Measurements from ENCODE around the gene TBX15. TPM values are rescaled to one million over a fixed set of nuclear protein-coding genes. Genes with fewer than 3 reads are reported as not detected.

TBX15 gene
- total and polyA plus RNA-seq, 9 of the 15 experiments (the other 6 are each of a cell fraction or from before 2014, with no cell fraction given): 0.03 to 3.4 (median 2.3) TPM

DNA sequence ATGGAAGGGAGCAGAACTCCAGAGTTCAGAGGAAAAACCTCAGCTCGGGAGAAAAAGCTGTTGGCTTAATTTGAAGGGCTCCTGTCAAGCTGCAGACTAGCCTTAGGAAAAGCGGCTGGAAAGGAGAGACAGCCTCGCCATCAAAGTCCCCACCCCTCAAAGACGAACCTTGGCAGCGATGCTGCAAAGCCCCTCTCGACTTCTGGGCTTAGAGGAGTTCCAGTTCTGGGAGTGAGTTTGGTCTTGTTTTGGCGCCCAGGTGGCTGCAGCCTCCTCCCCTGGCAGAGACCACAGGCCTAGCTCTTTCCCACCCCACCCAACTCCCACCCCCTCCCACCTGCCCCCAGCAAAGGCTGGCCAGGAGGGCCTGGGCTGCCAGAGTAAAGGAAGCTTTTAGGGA, 9.1 kb upstream of the TBX15 start (continued):
- TF ChIP-seq, protein P1, sequence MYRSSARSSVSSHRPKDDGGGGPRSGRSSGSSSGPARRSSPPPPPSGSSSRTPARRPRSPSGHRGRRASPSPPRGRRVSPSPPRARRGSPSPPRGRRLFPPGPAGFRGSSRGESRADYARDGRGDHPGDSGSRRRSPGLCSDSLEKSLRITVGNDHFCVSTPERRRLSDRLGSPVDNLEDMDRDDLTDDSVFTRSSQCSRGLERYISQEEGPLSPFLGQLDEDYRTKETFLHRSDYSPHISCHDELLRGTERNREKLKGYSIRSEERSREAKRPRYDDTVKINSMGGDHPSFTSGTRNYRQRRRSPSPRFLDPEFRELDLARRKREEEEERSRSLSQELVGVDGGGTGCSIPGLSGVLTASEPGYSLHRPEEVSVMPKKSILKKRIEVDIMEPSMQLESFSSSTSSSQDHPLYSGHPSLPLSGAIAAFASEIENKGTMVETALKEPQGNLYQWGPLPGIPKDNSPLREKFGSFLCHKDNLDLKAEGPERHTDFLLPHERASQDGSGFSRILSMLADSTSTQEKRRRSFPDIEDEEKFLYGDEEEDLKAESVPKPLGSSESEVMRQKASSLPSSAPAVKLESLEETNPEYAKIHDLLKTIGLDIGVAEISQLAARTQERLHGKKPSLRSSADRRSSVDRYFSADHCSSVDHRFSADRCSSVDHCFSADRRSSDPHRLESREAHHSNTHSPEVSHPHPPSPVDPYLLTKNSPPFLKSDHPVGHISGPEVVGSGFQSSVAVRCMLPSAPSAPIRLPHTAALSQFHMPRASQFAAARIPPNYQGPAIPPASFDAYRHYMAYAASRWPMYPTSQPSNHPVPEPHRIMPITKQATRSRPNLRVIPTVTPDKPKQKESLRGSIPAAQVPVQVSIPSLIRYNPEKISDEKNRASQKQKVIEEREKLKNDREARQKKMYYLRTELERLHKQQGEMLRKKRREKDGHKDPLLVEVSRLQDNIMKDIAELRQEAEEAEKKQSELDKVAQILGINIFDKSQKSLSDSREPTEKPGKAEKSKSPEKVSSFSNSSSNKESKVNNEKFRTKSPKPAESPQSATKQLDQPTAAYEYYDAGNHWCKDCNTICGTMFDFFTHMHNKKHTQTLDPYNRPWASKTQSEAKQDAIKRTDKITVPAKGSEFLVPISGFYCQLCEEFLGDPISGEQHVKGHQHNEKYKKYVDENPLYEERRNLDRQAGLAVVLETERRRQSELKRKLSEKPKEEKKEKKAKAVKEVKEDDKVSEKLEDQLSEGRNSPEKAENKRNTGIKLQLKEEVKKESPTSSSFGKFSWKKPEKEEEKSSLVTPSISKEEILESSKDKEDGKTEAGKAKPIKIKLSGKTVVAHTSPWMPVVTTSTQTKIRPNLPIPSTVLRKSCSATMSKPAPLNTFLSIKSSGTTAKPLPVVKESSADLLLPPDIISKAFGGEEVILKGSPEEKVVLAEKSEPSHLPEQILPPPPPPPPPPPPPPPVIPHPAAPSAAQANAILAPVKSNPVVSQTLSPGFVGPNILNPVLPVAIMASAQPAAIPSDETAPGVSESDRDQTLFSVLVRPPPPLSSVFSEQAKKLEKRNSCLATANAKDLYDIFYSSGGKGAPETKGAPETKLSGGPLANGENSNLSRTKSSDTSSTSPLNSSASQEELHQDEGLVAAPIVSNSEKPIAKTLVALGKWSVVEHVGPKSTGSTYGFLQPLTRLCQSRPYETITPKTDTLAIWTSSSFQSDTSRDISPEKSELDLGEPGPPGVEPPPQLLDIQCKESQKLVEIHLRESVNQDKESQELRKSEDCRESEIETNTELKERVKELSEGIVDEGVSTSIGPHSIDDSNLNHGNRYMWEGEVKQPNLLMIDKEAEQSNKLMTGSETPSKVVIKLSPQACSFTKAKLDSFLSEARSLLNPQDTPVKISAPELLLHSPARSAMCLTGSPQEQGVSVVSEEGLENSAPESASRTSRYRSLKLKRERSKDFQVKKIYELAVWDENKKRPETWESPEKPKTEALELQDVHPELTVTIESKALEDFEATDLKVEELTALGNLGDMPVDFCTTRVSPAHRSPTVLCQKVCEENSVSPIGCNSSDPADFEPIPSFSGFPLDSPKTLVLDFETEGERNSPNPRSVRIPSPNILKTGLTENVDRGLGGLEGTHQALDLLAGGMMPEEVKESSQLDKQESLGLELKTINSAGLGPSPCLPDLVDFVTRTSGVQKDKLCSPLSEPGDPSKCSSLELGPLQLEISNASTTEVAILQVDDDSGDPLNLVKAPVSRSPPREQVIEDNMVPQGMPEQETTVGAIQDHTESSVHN (IDR thresholded peaks at IDR 0.05; ENCODE audit: borderline replicate concordance in 1 of 2, low read depth in 1 of 2): no peak
- no peak for TF ChIP-seq ZNF3 (CRISPR knock-in tag; IDR thresholded peaks at IDR 0.05)
